Parathyroid adenoma (tissue), 2 donors: ENCODE measurements around the gene RSU1.
"Not testable (repeated sequence)": the region's sequence is repeated elsewhere in the genome, so short reads cannot be mapped to it uniquely, and the experiment has no call there.

Experiments used
- H2AFZ ChIP-seq: fragments of 300-600 bp; sonication (generic); one replicate; pipeline ENCODE4 v1.7.0; 2017; ENCODE audit warnings: antibody characterized with exemption, mild to moderate bottlenecking
- H3K27ac ChIP-seq: fragments of 300-600 bp; sonication (generic); one replicate; pipeline ENCODE4 v1.7.0; 2017
- H3K27me3 ChIP-seq: fragments of 300-600 bp; sonication (generic); one replicate; pipeline ENCODE4 v1.7.0; 2017; ENCODE audit warnings: low read length; ENCODE audit not compliant: control insufficient read depth, insufficient read depth
- H3K36me3 ChIP-seq: fragments of 300-600 bp; sonication (generic); one replicate; pipeline ENCODE4 v1.7.0; 2017; ENCODE audit warnings: low read length; ENCODE audit not compliant: control insufficient read depth, insufficient read depth
- H3K4me1 ChIP-seq: fragments of 300-600 bp; sonication (generic); one replicate; pipeline ENCODE4 v1.7.0; 2017; ENCODE audit warnings: control low read depth
- H3K4me2 ChIP-seq: fragments of 300-600 bp; sonication (generic); one replicate; pipeline ENCODE4 v1.7.0; 2017; ENCODE audit warnings: low read length
- H3K4me3 ChIP-seq: fragments of 300-600 bp; sonication (generic); one replicate; pipeline ENCODE4 v1.7.0; 2017; ENCODE audit warnings: low read depth, low read length
- H3K79me2 ChIP-seq: fragments of 300-600 bp; sonication (generic); one replicate; pipeline ENCODE4 v1.7.0; 2017; ENCODE audit warnings: control low read depth
- H3K9ac ChIP-seq: fragments of 300-600 bp; sonication (generic); one replicate; pipeline ENCODE4 v1.7.0; 2017; ENCODE audit warnings: mild to moderate bottlenecking
- H3K9me3 ChIP-seq: fragments of 300-600 bp; sonication (generic); one replicate; pipeline ENCODE4 v1.7.0; 2017; ENCODE audit warnings: low read length; ENCODE audit not compliant: control insufficient read depth
- TF ChIP-seq, protein P1 (sequence below): fragments of 300-600 bp; sonication (generic); IDR thresholded peaks from one replicate; pipeline ENCODE4 v1.7.0; 2017; ENCODE audit warnings: antibody characterized with exemption, mild to moderate bottlenecking
- donor health status: primary hyperparathyroidism.

RSU1 gene

GRCh38 chr10:16756561-16757221 is 60.5 kb downstream of the RSU1 start:
- Histone ChIP-seq H2AFZ (no peak overlapping the region), H3K9me3 (no peaks in the 10 kb centered on the region), H3K27me3 (no peaks in the 10 kb centered on the region), H3K4me1 (no peaks in the 10 kb centered on the region), H3K4me3 (no peak overlapping the region), H3K36me3 (no peaks in the 10 kb centered on the region), H3K79me2 (no peaks in the 10 kb centered on the region), H3K27ac (no peak overlapping the region), H3K4me2 (no peak overlapping the region), H3K9ac (no peak overlapping the region)
- TF ChIP-seq, protein P1, sequence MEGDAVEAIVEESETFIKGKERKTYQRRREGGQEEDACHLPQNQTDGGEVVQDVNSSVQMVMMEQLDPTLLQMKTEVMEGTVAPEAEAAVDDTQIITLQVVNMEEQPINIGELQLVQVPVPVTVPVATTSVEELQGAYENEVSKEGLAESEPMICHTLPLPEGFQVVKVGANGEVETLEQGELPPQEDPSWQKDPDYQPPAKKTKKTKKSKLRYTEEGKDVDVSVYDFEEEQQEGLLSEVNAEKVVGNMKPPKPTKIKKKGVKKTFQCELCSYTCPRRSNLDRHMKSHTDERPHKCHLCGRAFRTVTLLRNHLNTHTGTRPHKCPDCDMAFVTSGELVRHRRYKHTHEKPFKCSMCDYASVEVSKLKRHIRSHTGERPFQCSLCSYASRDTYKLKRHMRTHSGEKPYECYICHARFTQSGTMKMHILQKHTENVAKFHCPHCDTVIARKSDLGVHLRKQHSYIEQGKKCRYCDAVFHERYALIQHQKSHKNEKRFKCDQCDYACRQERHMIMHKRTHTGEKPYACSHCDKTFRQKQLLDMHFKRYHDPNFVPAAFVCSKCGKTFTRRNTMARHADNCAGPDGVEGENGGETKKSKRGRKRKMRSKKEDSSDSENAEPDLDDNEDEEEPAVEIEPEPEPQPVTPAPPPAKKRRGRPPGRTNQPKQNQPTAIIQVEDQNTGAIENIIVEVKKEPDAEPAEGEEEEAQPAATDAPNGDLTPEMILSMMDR = no peak

DNA sequence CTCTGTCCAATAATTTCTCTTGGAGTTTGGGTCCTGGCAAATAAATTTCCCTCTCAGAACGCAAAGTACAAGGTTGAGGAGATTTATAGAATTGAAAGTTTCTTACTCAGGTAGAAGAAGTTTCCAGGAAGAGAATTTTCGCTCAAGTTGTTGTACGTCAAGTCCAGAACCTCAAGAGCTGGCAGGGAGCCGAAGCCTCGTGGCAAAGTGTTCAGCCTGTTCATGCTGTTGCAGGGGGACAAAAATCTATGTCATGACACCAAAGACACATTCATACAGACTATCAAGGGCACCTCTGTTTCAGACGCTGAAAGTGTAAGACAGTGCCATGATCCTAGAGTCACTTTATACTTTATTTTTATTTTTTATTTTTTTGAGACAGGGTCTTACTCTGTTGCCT is 62.5 kb downstream of the RSU1 start:
- H3K27ac ChIP-seq = no peak overlapping the region
- H3K27me3 ChIP-seq = no peaks in the 10 kb centered on the region
- TF ChIP-seq, protein P1 = no peak
- H3K36me3 ChIP-seq = no peaks in the 10 kb centered on the region
- H3K9ac ChIP-seq = no peak overlapping the region
- no peak overlapping the region for H3K4me3 ChIP-seq
- H3K9me3 ChIP-seq = no peaks in the 10 kb centered on the region
- no peaks in the 10 kb centered on the region for H3K79me2 ChIP-seq
- H3K4me1 ChIP-seq = no peaks in the 10 kb centered on the region
- no peak overlapping the region for H2AFZ ChIP-seq
- no peak overlapping the region for H3K4me2 ChIP-seq

DNA sequence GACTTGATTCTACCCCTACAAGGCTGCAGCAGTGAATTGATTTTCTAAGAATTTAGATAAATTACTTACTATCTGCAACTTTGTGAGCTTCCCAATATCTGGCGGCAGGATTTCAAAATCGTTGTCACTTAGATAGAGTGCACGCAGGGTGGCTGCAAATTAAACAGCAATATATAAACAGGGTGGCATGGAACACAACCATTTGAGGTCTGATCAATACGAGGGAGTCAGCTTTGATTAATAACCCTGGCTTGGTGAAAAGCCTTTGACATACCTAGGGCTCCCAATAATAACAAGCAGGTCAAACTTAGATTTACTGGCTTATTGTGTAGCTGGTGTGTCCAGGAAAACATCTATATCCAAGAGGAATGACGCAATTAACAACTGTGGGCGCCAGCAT is 64.4 kb downstream of the RSU1 start:
- H2AFZ ChIP-seq, H3K79me2 ChIP-seq, H3K27ac ChIP-seq, H3K9ac ChIP-seq, H3K4me1 ChIP-seq, H3K36me3 ChIP-seq, H3K27me3 ChIP-seq, H3K4me2 ChIP-seq, H3K9me3 ChIP-seq, H3K4me3 ChIP-seq: not testable (repeated sequence)

GRCh38 chr10:16752099-16752498 is 65.1 kb downstream of the RSU1 start:
- H3K4me2 ChIP-seq = no peak overlapping the region
- TF ChIP-seq, protein P1 = no peak
- no peaks in the 10 kb centered on the region for H3K79me2 ChIP-seq
- H3K9me3 ChIP-seq = no peaks in the 10 kb centered on the region
- H3K9ac ChIP-seq = no peak overlapping the region
- no peak overlapping the region for H2AFZ ChIP-seq
- no peak overlapping the region for H3K27ac ChIP-seq
- H3K27me3 ChIP-seq = no peaks in the 10 kb centered on the region
- H3K36me3 ChIP-seq = no peaks in the 10 kb centered on the region
- H3K4me3 ChIP-seq = no peak overlapping the region
- H3K4me1 ChIP-seq = no peaks in the 10 kb centered on the region

DNA sequence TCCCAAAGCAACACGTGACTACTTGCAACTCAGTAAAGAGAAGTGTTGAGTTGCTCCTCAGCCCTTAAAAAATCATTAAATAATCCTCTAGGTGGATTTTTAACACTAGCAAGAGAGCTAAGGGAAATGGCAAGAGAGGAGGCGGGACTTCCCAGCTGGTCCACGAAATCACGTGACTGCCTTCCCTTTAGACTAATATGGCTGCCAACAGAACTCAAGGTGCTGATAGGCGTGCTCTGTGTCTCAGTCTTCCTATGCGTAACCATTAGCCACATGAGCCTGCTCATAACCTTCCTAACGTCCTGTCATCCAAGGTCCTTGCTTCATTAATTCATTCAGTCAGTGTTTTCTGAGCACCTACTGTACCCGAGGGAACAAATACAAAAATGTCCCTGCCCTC is 66.0 kb downstream of the RSU1 start:
- TF ChIP-seq, protein P1 = no peak
- H3K4me3 ChIP-seq = no peak overlapping the region
- H3K27ac ChIP-seq = no peak overlapping the region
- no peak overlapping the region for H3K9ac ChIP-seq
- H3K27me3 ChIP-seq = no peaks in the 10 kb centered on the region
- no peaks in the 10 kb centered on the region for H3K79me2 ChIP-seq
- H3K4me2 ChIP-seq = no peak overlapping the region
- H3K36me3 ChIP-seq = no peaks in the 10 kb centered on the region
- no peak overlapping the region for H2AFZ ChIP-seq
- H3K4me1 ChIP-seq = no peaks in the 10 kb centered on the region
- no peaks in the 10 kb centered on the region for H3K9me3 ChIP-seq
